Bronchial epithelial cell (primary cell): ENCODE data around the gene RSPH10B2. TPM values are rescaled to one million over a fixed set of nuclear protein-coding genes. Genes with fewer than 3 reads are reported as not detected.
A peak's percentile ranks its signal among the peaks of the same experiment; 100 is the strongest.
"Not testable (repeated sequence)": the region's sequence is repeated elsewhere in the genome, so short reads cannot be mapped to it uniquely, and the experiment has no call there.

Experiments
- DNase-seq: peaks from one replicate; pipeline ENCODE4 v3.0.0-alpha.2; 2010; ENCODE audit warnings: low read depth
- FAIRE-seq: peaks from 2 replicates; lab custom pipeline; 2011; peaks lifted over from hg19 to GRCh38; lab: Jason Lieb, UNC
- H3K27me3 ChIP-seq: 2 replicates; pipeline ENCODE4 v1.5.1; 2011; ENCODE audit warnings: low read length; ENCODE audit not compliant: control insufficient read depth, insufficient read depth
- H3K36me3 ChIP-seq: 2 replicates; pipeline ENCODE4 v1.5.1; 2011; ENCODE audit warnings: low read length; ENCODE audit not compliant: control insufficient read depth, insufficient read depth
- H3K4me3 ChIP-seq: 2 replicates; pipeline ENCODE4 v1.5.1; 2011; ENCODE audit warnings: mild to moderate bottlenecking, low read depth, low read length, control low read depth
- CTCF ChIP-seq: IDR thresholded peaks from 2 replicates; pipeline ENCODE4 v1.5.1; 2011; ENCODE audit warnings: mild to moderate bottlenecking, moderate library complexity, low read length, control low read depth, inconsistent platforms; ENCODE audit not compliant: insufficient read depth, severe bottlenecking
- total RNA-seq: library from RNA; depleted of rRNA; stranded (reverse); fragments of >200 nt; gene quantifications from 2 replicates; pipeline ENCODE4 v1.2.1, GENCODE V29; 2014

Gene RSPH10B2
- total RNA-seq, 1 donor from 2014 or later = not detected

GRCh38 chr7:6807393-6807918 lies 53.6 kb downstream of the RSPH10B2 start:
- not testable (repeated sequence) for FAIRE-seq, H3K4me3 ChIP-seq, H3K27me3 ChIP-seq, H3K36me3 ChIP-seq, DNase-seq

GRCh38 chr7:6807959-6808358 lies 54.1 kb downstream of the RSPH10B2 start:
- not testable (repeated sequence) for DNase-seq, H3K36me3 ChIP-seq, FAIRE-seq, H3K27me3 ChIP-seq, H3K4me3 ChIP-seq

- not testable (repeated sequence) for H3K27me3 ChIP-seq, FAIRE-seq, DNase-seq, H3K4me3 ChIP-seq, H3K36me3 ChIP-seq
Measured at GRCh38 chr7:6813011-6813410, 59.1 kb downstream of the RSPH10B2 start.

GRCh38 chr7:6815470-6815869 lies 61.6 kb downstream of the RSPH10B2 start:
- H3K36me3 ChIP-seq, FAIRE-seq, DNase-seq: not testable (repeated sequence)

GRCh38 chr7:6821622-6822021 lies 67.7 kb downstream of the RSPH10B2 start:
- not testable (repeated sequence) for H3K36me3 ChIP-seq, H3K27me3 ChIP-seq, DNase-seq, FAIRE-seq, H3K4me3 ChIP-seq

More at GRCh38 chr7:6815470-6815869, 61.6 kb downstream of the RSPH10B2 start:
- not testable (repeated sequence) for H3K27me3 ChIP-seq, H3K4me3 ChIP-seq

GRCh38 chr7:6825236-6826125 lies 71.6 kb downstream of the RSPH10B2 start:
- not testable (repeated sequence) for H3K27me3 ChIP-seq, H3K36me3 ChIP-seq, FAIRE-seq, DNase-seq
- H3K4me3 ChIP-seq = peak overlapping the region; percentile 28

GRCh38 chr7:6826151-6826550 lies 72.2 kb downstream of the RSPH10B2 start, which contains the start of gene CCZ1B:
Gene CCZ1B, minus strand, starts transcription at chr7:6826275. Its CDS starts 78 bp downstream, at chr7:6826197.
- H3K27me3 ChIP-seq, FAIRE-seq, H3K36me3 ChIP-seq: not testable (repeated sequence)
- DNase-seq = peak; percentile 5
- H3K4me3 ChIP-seq = peak within 1 kb of the TSS; percentile 38
- TF ChIP-seq CTCF = peak; percentile 24

- not testable (repeated sequence) for H3K27me3 ChIP-seq, H3K36me3 ChIP-seq, H3K4me3 ChIP-seq, FAIRE-seq, DNase-seq
Measured at GRCh38 chr7:6827180-6827579, 73.3 kb downstream of the RSPH10B2 start.

GRCh38 chr7:6829616-6830015 lies 75.7 kb downstream of the RSPH10B2 start:
- not testable (repeated sequence) for FAIRE-seq

GRCh38 chr7:6830026-6830425 lies 76.1 kb downstream of the RSPH10B2 start:
- not testable (repeated sequence) for H3K27me3 ChIP-seq, H3K36me3 ChIP-seq, FAIRE-seq, H3K4me3 ChIP-seq, DNase-seq

More at GRCh38 chr7:6829616-6830015, 75.7 kb downstream of the RSPH10B2 start:
- H3K36me3 ChIP-seq, H3K27me3 ChIP-seq, DNase-seq, H3K4me3 ChIP-seq: not testable (repeated sequence)
